H9 (cell line): ENCODE data around the gene PDE4A. TPM values are rescaled to one million over a fixed set of nuclear protein-coding genes. Genes with fewer than 3 reads are reported as not detected.
A peak's percentile ranks its signal among the peaks of the same experiment; 100 is the strongest.

ENCODE experiments used
- DNase-seq: peaks from one replicate; pipeline ENCODE4 v3.0.0-alpha.2; 2017
- H2AFZ ChIP-seq: one replicate; pipeline ENCODE4 v1.6.1; 2013; ENCODE audit warnings: mild to moderate bottlenecking, low read length, control low read depth, moderate library complexity
- H2AK5ac ChIP-seq: 2 replicates; pipeline ENCODE4 v1.6.1; 2013; ENCODE audit warnings: low read length, control low read depth, mixed read lengths; ENCODE audit not compliant: insufficient read length
- H2BK120ac ChIP-seq: one replicate; pipeline ENCODE4 v1.6.1; 2013; ENCODE audit warnings: low read depth, mild to moderate bottlenecking, low read length, control low read depth, inconsistent platforms; ENCODE audit not compliant: poor library complexity, severe bottlenecking
- H2BK12ac ChIP-seq: 2 replicates; pipeline ENCODE4 v1.6.1; 2013; ENCODE audit warnings: low read length, control low read depth, mixed read lengths, low read depth; ENCODE audit not compliant: insufficient read length
- H2BK15ac ChIP-seq: 2 replicates; pipeline ENCODE4 v1.6.1; 2013; ENCODE audit warnings: low read depth, low read length, control low read depth
- H2BK20ac ChIP-seq: one replicate; pipeline ENCODE4 v1.6.1; 2013; ENCODE audit warnings: low read depth, mild to moderate bottlenecking, low read length, control low read depth, inconsistent platforms; ENCODE audit not compliant: poor library complexity, severe bottlenecking
- H2BK5ac ChIP-seq: 2 replicates; pipeline ENCODE4 v1.6.1; 2013; ENCODE audit warnings: low read length, control low read depth, mixed read lengths; ENCODE audit not compliant: insufficient read length
- H3K14ac ChIP-seq: 2 replicates; pipeline ENCODE4 v1.6.1; 2013; ENCODE audit warnings: low read length, control low read depth; ENCODE audit not compliant: insufficient read depth
- H3K18ac ChIP-seq: 2 replicates; pipeline ENCODE4 v1.6.1; 2013; ENCODE audit warnings: low read depth, mild to moderate bottlenecking, mixed read lengths, low read length, control low read depth; ENCODE audit not compliant: insufficient read length
- H3K23ac ChIP-seq: 2 replicates; pipeline ENCODE4 v1.6.1; 2013; ENCODE audit warnings: low read length, control low read depth, mixed read lengths, low read depth; ENCODE audit not compliant: insufficient read length
- H3K23me2 ChIP-seq: 2 replicates; pipeline ENCODE4 v1.6.1; 2013; ENCODE audit warnings: low read depth, mild to moderate bottlenecking, mixed read lengths, low read length, control low read depth; ENCODE audit not compliant: insufficient read length, poor library complexity, severe bottlenecking
- H3K27ac ChIP-seq: 2 replicates; pipeline ENCODE4 v1.5.1; 2013; ENCODE audit warnings: low read length, control low read depth, mixed read lengths, low read depth; ENCODE audit not compliant: insufficient read length
- H3K27me3 ChIP-seq: 2 replicates; pipeline ENCODE4 v1.6.1; 2013; ENCODE audit warnings: low read length, control low read depth, inconsistent platforms; ENCODE audit not compliant: insufficient read depth
- H3K4ac ChIP-seq: 2 replicates; pipeline ENCODE4 v1.6.1; 2013; ENCODE audit warnings: low read depth, mild to moderate bottlenecking, control low read depth, inconsistent platforms, low read length, moderate library complexity
- H3K4me1 ChIP-seq: 2 replicates; pipeline ENCODE4 v1.6.1; 2013; ENCODE audit warnings: low read length, control low read depth, inconsistent platforms; ENCODE audit not compliant: insufficient read depth
- H3K4me2 ChIP-seq: 2 replicates; pipeline ENCODE4 v1.6.1; 2013; ENCODE audit warnings: low read length, control low read depth, mixed read lengths; ENCODE audit not compliant: insufficient read length, insufficient read depth
- H3K56ac ChIP-seq: 2 replicates; pipeline ENCODE4 v1.6.1; 2013; ENCODE audit warnings: low read depth, mild to moderate bottlenecking, mixed read lengths, low read length, control low read depth; ENCODE audit not compliant: insufficient read length
- H3K79me1 ChIP-seq: 2 replicates; pipeline ENCODE4 v1.6.1; 2013; ENCODE audit warnings: low read depth, mild to moderate bottlenecking, moderate library complexity, low read length, control low read depth, inconsistent platforms; ENCODE audit not compliant: insufficient read depth, poor library complexity, severe bottlenecking
- H3K79me2 ChIP-seq: 2 replicates; pipeline ENCODE4 v1.6.1; 2013; ENCODE audit warnings: low read length, control low read depth, inconsistent platforms; ENCODE audit not compliant: insufficient read depth
- H3K9ac ChIP-seq: 2 replicates; pipeline ENCODE4 v1.6.1; 2013; ENCODE audit warnings: low read length, control low read depth, mixed read lengths; ENCODE audit not compliant: insufficient read length; ENCODE audit errors: extremely low read depth
- H3K9me3 ChIP-seq: one replicate; pipeline ENCODE4 v1.6.1; 2013; ENCODE audit warnings: low read depth, low read length, inconsistent platforms; ENCODE audit not compliant: control insufficient read depth
- H3T11ph ChIP-seq: one replicate; pipeline ENCODE4 v1.6.1; 2013; ENCODE audit warnings: mild to moderate bottlenecking, low read length, control low read depth, inconsistent platforms
- H4K20me1 ChIP-seq: one replicate; pipeline ENCODE4 v1.6.1; 2013; ENCODE audit not compliant: control insufficient read depth, insufficient read length, insufficient read depth
- H4K5ac ChIP-seq: 2 replicates; pipeline ENCODE4 v1.6.1; 2013; ENCODE audit warnings: low read depth, mild to moderate bottlenecking, mixed read lengths, low read length, control low read depth; ENCODE audit not compliant: insufficient read length
- H4K8ac ChIP-seq: replicated peaks from 2 replicates; pipeline ENCODE4 v1.6.1; 2013; ENCODE audit warnings: low read length, control low read depth, mixed read lengths, low read depth; ENCODE audit not compliant: insufficient read length
- H4K91ac ChIP-seq: 2 replicates; pipeline ENCODE4 v1.6.1; 2013; ENCODE audit warnings: low read depth, mild to moderate bottlenecking, moderate library complexity, mixed read lengths, low read length, control low read depth; ENCODE audit not compliant: insufficient read length
- H3K27ac Mint-ChIP-seq, 3 experiments: 2 replicates in 2 of 3; 3 replicates in 1 of 3; pipeline ENCODE4 v1.8.0; 2020 to 2021; ENCODE audit warnings: mixed read lengths in 3 of 3, mild to moderate bottlenecking in 1 of 3, moderate library complexity in 1 of 3
- H3K27me3 Mint-ChIP-seq: 2 replicates; pipeline ENCODE4 v1.8.0; 2021; ENCODE audit warnings: low read depth, mild to moderate bottlenecking, moderate library complexity, mixed read lengths
- H3K36me3 Mint-ChIP-seq, 3 experiments: 2 replicates in 2 of 3; 3 replicates in 1 of 3; pipeline ENCODE4 v1.8.0; 2020 to 2021; ENCODE audit warnings: low read depth in 3 of 3, mixed read lengths in 3 of 3; ENCODE audit not compliant: insufficient read depth in 1 of 3
- H3K4me1 Mint-ChIP-seq, 2 experiments: 2 replicates each; pipeline ENCODE4 v1.8.0; 2020; ENCODE audit warnings: mixed read lengths in 2 of 2
- H3K4me3 Mint-ChIP-seq, 2 experiments: 2 replicates in 1 of 2; 3 replicates in 1 of 2; pipeline ENCODE4 v1.8.0; 2020 to 2021; ENCODE audit warnings: mild to moderate bottlenecking in 2 of 2, mixed read lengths in 2 of 2, moderate library complexity in 1 of 2
- H3K9me3 Mint-ChIP-seq, 2 experiments: 2 replicates in 1 of 2; 3 replicates in 1 of 2; pipeline ENCODE4 v1.8.0; 2020; ENCODE audit warnings: mild to moderate bottlenecking in 2 of 2, mixed read lengths in 2 of 2, moderate library complexity in 1 of 2
- CTCF ChIP-seq: fragments of 200-600 bp; sonication (generic); conservative IDR thresholded peaks from 3 replicates; pipeline ENCODE4 v1.8.0; 2021; ENCODE audit warnings: antibody characterized with exemption, mild to moderate bottlenecking
- WGBS: extraction: QIAGEN DNeasy Blood & Tissue Kit; methylation state at CpG from one replicate; pipeline ENCODE4 v1.1.7; 2013; ENCODE audit warnings: missing lambda C conversion rate, low lambda C conversion rate, mixed read lengths; ENCODE audit not compliant: insufficient read length; ENCODE audit errors: extremely low coverage; 5-methylcytosine and 5-hydroxymethylcytosine counted together
- total RNA-seq: library from RNA; stranded (reverse); gene quantifications from 2 replicates; pipeline ENCODE4 v1.2.1, GENCODE V29; 2021

PDE4A gene
- total RNA-seq, 1 experiment from 2014 or later: 8.5 TPM

- Histone ChIP-seq H3K79me1 (peaks cover 2% of the 10 kb centered on the region), H3K14ac (no peak overlapping the region), H3K27ac (peak overlapping the region; percentile 15), H4K5ac (no peak overlapping the region), H4K8ac (no peak overlapping the region), H3K4ac (no peak overlapping the region), H3K23me2 (peaks cover 7% of the 10 kb centered on the region), H3K27me3 (no peaks in the 10 kb centered on the region), H3K9me3 (no peaks in the 10 kb centered on the region), H2BK5ac (no peak overlapping the region), H3K79me2 (peaks cover 15% of the 10 kb centered on the region; the same call in 1 of the 2 replicates), H3K9ac (no peak overlapping the region), H2BK120ac (no peak overlapping the region), H3K4me2 (peak overlapping the region; percentile 27), H3K4me1 (peaks cover 2% of the 10 kb centered on the region; the same call in 1 of the 2 replicates), H3K56ac (no peak overlapping the region), H2BK20ac (no peak overlapping the region), H2BK12ac (no peak overlapping the region), H4K91ac (no peak overlapping the region), H3K18ac (no peak overlapping the region), H3K23ac (no peak overlapping the region), H2BK15ac (no peak overlapping the region), H2AFZ (no peak overlapping the region), H2AK5ac (no peak overlapping the region), H3T11ph (no peak overlapping the region), H4K20me1 (no peaks in the 10 kb centered on the region)
- no CpG with 5 or more reads among the region's 2 CpGs for WGBS
- Mint-ChIP-seq H3K4me3 (peak overlapping the region; percentile 56 to 73), H3K9me3 (no peaks in the 10 kb centered on the region), H3K27ac (peak overlapping the region; percentile 86 to 99 (median 97); a peak in 6 of 7 replicates), H3K36me3 (peaks cover 13 to 43% (median 40%) of the 10 kb centered on the region in 3 experiments), H3K27me3 (peaks cover 3% of the 10 kb centered on the region), H3K4me1 (peaks cover 20 to 28% of the 10 kb centered on the region in 2 experiments)
- no peak for DNase-seq
- no peak for TF ChIP-seq CTCF
These were observed 79.9 kb downstream of the PDE4A start for GRCh38 chr19:10500247-10500592.
